ENCODE data around the gene C1orf159.
A peak's percentile ranks its signal among the peaks of the same experiment; 100 is the strongest.
"Not testable (repeated sequence)": the region's sequence is repeated elsewhere in the genome, so short reads cannot be mapped to it uniquely, and the experiment has no call there.

C1orf159 gene

DNA sequence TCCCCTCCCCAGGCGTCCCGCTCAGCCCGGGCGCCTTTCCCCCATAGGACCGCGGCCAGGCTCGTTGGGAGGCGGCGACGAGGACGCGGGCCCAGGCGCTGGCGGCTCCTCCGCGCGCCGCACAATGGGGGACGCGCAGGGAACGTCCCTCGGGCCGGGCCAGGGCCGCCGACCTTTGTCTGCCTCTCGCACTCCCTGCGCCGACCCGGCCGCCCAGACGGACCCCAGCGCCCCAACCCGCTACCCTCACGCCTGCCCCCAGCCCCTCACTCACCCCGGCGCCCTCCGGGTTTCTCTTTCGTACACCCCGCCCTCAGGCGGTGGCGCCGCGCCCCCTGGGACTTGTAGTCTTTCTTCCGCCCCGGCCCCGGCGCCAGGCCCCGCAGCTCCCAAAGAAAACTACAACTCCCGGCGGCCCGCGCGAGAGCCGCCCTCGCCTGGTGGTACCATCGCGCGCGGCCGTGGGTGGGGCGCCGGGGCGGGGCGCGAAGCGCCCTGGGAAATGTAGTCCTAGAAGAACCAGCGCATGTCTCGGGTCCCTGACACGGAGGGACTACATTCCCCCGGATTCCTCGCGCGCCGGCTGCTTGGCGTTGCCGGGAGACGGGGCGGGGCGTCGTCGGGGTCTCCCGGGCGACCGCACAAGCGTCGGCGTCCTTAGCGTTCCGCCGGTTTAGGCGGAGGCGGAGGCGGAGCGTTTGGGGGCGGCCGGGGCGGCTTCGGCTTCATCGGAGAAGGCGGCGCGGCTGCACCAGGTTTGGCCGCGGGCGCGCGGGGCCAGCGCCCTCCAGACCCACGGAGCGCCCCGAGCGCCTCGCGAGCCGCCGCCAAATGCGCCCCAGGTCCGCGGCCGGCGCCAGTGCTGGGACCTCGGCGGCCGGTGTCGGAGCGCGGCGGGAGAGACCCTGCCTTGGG, at the start of gene C1orf159:
TSS of gene C1orf159 (minus strand) at position 304 of the 915 bp plus-strand sequence. CDS start 24,546 bp downstream, outside the sequence.
- peak; percentile 87 to 99 (median 96) for DNase-seq

DNA sequence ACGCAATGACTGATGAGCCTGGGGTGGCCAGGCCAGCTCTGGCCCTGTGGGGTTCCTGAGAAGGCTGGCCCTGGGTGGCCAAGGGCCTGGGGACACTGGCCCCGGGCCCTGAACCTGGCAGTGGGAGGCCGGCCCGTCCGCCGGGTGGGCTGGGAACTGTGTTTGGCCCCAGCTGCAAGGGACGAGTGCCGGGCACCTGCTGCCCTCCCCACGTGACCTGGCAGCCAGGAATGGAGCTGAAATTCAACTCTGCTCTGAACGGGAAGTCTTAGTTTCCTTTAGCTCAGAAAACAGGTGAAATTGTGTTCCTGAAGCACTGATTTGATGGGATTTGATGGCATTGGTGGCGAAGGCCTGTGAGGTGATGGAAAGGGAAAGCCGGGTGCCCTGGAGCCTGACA, 49.6 kb upstream of the C1orf159 start:
- DNase-seq = no peak

DNA sequence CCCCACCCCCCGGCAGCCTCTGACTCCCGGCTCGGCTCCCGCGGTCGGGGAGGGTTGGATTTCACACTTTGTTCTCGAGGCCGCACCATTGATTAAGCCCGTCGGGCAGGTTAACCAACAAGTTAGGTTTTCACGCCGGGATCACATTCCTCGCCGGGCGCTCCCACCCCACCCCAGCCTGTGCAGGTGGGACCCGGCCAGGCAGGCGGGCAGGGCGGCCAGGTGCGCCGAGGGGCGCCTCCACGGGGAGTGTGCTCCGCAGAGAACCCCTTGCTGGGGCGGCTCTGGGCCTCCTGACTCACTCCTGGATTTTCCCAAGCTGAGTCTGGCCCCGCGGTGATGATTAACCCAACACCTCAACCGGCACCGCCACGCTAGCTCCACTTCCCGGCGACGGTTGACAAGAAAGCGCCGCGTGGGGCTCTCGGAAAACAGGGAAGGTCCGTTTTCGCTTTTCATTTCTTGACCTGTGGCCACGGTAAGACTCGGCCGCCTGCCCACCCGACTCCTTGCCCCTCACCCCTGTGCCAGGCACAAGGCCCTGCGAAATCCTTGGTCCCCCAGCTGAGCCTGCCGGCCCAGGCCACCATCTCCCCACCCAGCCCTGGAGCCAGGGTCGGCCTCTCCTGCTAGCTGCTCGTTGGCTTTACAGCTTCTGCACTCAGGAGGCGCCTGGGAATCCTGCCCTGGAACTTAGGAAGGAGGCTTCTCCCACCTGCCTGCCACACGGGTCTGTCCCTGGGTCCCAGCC, 49.0 kb upstream of the C1orf159 start:
- DNase-seq = no peak

DNA sequence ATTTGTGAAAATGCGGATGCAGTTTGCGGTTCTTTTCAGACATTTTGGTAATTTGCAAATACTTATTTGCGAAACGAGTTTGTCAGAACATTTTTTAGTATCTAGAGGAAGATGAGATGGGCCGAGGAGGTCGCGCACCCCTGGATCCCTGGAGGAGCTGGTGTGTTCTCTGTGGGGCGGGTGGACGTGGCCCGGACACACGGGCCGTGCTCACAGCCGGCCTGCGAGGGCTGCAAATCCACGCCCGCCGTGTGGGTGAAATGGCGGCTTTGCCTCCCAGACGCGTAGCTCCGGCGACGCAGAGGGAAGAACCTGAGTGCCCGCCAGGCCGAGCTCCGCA, 48.4 kb upstream of the C1orf159 start:
- DNase-seq = no peak

DNA sequence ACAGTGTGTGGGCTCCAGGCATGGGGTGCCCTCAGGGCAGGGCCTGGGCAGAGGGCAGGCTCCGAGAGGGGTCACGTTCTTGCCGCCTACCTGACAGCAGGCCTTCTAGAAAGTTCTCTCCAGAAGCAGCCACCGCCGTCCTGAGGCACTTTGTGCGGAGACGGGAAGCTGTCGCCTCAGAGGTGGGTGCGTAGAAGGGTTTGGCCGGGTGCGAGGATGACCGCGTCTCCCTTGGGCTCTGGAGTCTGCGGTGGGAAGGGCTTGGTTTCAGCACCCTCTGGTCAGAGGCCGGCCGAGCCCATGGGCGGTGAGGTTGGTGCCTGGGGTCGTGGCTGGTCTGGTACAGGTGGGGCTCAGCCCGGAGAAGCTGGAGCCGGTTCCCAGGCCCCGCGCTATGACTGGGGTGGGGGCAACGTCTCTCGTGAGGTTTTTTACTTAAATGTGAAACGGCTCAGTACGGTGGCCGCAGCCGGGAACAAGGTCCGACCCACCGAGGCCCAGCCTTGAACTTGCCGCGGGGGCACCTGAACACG, 47.7 kb upstream of the C1orf159 start:
- DNase-seq = no peak

DNA sequence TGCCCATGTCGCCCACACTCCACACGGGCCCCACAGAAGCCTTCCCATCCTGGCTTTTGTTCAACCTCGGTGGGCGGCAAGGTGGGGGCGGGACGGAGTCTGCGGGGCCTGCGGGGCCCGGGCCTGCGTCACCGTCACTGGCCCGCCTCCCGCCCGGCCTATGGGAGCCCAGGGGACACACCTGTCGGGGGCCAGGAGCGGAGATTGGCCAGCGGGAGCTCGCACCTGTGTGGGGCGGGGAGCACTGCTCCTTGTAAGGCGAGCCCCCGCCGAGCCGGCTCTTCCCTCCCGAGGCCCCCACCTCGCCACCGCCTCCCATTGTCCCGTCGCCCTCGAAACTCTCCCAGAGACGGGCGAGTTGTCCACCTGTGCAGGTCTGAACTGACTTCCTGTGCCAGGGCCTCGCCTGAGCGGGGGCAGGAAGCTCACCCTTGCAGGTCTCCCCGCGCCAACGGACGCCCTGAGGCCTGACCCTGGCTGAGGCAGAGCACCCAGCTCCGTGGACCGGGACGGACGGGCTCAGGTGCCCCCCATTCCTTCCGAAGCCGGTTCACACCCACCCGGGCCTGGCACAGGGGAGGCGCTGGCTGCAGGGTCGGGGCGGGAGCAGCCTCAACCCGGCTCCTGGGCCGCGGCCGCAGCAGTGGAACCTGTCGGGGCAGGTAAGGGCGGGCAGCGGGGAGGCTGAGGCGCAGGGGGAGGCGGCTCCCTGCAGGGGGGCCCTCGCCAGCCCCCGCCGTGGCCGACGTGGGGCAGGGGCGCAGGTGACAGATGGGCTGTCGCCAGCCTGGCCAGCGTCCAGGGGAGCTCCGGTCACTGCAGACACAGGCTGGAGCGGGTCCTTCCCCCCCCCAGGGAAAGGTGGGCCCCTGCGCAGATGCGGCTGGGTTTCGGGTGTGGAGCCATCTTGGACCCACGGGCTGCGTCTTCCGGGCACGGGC, 47.0 kb upstream of the C1orf159 start:
- no peak for DNase-seq

DNA sequence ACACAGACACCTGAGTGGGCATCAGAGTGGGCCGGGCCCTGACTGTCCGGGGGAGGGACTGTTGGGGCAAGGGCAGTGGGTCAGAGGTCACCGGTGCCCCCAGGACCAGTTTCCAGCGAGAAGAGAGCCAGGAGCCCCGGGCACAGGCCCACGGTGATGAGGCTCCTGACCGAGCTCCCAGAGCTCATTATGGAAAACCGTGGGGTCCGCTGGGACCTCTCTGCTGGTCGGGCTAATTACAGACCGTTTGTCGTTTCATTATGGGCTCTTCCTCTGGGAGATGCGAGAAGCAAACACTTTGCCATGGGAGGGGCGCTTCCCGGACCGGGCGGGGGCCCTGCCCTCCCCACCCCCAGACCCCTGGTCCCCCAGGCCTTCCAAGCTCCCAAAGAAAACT, 45.8 kb upstream of the C1orf159 start:
- no peak for DNase-seq

DNA sequence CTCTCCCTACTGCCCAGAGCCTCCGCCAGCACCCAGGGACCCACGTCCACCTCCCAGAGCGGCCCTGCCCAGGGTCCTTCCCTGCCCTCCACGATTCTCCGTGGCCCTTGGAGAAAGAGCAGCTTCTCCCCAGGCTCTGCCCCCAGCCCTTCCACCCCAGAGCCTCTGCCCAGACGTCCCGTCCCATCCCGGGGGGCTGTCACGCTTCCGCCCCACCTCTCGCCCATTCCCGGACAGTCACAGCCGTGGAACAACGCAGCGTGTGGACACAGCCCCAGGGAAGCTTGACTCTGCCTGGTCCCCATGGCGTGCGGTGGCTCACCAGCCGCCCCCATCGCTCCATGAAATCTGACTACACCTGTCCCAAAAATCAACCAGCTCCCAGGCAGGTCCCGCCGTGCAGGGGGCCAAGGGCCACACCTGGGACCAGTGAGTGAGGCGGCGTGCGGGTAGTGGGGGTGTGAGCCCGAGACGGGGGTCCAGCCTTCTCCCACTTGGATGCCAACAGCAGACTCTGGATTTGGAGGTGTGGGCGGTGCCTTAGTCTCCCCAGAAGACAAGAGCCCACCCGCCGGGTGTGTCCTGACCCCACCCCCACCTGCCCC, 45.3 kb upstream of the C1orf159 start:
- no peak for DNase-seq

DNA sequence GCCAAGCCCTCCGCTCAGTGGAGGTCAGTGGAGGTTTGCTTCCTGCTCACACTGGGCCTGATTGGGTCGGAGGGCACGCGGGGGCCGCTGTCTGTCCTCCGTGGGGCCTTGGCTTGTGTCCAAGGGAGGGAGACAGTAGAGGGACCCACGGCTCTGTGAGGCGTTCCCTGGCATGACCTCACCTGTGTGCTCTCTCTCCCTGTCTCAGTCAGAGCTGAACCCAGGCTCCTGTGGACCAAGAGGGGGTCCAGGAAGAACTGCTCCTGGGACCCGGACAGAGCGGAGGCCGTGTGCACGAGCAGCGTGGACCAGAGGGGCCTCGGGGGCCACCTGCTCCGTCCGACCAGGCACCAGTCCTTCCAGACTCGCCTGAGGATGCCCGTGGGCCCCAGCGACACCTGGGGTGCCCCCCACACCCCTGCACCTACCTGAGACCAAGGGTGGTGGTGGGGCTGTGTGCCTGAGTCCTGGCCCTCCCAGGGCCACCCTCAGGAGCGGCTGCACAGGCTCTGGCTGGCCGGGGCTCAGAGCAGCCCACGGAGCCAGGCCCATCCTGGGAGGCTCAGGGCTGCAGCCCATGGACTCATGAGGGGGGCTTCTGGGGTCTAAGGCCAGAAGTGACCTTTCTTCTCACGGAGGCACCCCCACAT, 44.5 kb upstream of the C1orf159 start:
- DNase-seq = no peak

DNA sequence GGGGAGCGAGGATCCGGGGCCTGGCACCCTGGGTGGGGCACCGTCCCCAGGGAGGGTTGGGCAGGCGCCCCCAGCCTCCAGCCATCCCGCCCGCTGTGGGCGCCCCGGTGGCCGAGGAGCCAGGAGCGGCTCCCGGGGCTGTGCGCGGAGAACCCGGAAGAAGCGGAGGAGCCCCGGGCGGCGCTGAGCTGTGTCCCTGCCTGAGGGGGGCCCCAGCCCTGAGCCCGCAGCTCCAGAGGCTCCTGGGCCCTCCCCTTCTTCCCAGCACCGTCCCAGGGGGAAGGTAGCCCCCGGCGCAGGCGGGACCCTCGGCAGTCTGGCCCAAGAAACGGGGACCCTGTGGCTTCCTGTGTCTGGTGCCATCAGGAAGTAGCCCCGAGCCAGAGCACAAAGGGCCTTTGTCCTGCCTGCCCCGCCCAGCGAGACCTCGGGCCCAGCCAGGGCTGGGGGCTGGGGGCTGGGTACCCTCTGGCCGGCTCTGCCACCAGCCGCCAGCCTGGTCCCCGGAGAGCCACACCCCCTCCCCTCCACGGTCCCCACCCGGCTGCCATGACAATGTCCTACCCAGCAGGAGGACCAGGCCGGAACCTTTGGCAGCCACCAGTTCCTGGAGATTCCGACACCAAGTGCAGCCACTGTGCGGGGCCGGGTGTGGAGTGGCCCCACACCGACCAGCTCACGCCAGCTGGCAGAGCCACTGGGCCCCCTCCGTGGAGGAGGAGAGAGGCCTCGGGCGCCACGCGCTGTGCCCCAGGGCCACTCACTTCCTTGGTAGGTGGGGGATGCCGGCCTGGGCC, 42.2 kb upstream of the C1orf159 start:
- peak; percentile 23 to 88 (median 76) for DNase-seq

DNA sequence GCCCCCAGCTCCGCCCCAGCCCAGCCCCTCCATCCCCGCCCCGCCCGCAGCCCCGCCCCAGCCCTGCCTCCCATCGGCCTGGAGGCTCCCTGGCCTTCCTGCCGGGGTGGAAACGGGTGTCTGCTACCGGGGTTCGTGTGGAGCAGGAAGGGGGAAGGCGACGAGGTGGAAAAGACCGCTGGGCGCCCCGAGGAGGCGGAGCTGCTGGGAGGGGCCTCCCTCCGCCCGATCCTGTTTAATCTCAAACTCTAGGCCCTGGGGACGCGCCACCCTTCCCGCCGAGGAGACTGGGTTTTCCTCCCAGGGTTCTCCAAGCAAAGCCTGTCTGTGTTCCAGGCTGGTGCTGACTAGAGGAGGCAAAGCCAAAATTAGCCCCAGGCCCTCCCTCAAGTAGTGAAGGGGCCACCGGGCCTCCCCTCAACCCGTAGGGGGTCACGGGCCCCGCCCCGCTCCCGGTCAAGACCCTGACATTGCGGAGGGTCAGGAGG, 41.6 kb upstream of the C1orf159 start:
- peak in 12 of 14 donors; percentile 21 to 79 (median 59) for DNase-seq

DNA sequence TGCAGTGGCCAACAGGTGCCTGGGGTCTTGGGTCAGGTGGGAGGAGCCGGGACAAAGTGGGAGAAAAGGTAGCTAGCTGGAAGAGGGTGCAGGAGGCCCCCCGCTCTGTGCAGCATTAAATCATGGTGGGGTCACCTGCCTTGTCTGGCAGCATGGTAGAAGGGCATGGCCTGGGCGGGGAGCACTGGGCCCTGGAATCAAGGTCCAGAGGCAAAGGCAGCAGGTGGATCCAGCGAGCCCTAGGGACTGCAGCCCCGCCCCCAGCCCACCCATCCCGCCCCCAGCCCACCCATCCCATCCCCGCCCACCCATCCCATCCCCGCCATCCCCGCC, 41.1 kb upstream of the C1orf159 start:
- peak in 1 of 14 donors; percentile 41 for DNase-seq

DNA sequence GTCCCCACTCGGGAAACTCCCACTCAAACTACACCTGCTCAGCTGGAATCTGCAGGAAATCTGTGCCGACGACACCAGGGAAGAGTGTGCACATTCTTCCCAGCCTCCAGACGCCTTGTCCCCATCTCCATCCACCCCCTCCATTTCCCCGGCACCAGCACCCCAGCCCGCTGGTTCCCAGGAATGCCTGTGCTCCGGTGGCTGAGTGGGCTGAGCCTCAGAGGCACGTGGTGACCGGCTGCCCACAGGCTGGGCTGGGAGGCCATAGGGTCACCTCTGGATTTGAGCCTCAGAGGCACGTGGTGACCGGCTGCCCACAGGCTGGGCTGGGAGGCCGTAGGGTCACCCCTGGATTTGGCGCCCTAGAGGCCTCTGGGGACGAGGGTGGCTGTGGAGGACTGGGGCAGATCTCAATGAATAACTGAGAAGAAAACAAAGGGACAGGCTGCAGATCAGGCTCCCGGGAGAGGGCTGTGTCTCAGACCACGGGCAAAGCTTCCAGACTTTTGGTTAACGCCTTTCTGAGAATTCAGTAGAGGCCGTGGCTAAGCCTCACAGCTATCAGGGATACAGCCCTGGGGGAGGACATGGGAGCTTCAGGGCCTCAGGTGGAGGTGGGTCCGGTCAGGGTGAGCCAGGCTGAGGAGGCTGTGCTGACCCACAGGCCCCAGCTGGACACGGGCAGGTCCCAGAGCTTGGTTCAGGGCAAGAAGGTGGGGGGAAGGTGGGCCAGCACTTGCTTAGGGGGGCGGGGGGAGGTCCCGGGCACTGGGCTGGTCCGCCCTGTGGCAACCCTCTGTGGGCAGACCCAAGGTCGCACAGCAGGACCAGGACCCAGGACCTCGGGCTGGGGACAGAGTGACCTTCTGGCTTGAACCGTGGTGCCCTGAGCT, 40.5 kb upstream of the C1orf159 start:
- DNase-seq = peak in 1 of 14 donors; percentile 41

DNA sequence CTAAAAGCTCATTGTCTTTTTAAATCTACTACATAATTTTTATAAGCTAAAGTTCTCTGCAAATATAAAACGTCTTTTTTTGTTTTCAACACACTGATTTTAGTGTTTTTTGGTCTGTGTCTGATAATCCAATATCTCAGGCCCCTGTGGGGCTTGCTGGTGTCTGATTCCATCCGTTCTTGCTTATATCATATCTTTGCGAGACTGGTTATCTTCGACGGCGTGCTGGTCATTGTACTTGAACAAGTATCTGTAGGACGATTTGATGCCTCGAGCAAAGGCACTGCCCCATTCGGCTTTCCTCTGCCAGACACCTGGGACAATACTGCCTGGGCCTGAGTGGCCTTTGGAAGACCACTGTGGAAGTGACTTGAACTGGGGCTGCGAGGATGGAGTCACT, 39.4 kb upstream of the C1orf159 start:
- DNase-seq = no peak

DNA sequence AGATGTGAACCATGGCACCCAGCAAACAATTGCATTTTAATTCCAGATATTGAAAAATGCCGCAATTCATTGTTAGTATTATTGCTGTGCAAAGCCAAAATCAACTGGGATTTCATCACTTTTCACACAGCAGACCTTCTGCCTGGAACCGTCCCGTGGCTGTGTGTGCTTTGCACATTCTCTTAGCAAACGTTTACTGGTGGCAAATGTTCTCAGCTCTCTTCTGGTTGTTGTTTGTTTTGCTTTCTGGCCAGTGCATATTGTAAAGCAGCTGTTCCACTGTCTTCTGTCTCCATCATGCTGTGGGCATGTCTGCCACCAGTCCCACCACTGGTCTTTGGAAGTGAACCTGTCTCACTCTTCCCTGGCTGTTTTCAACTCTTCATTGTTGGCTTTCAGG, 38.0 kb upstream of the C1orf159 start:
- DNase-seq = no peak

DNA sequence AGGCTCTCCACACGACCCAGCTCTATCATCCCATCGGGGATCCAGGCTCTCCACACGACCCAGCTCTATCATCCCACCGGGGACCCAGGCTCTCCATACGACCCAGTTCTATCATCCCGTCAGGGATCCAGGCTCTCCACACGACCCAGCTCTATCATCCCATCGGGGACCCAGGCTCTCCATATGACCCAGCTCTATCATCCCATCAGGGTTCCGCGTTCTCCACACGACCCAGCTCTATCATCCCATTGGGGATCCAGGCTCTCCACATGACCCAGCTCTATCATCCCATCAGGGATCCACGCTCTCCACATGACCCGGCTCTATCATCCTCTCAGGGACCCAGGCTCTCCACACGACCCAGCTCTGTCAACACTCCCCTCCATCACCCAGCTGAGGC, 37.3 kb upstream of the C1orf159 start:
- DNase-seq = not testable (repeated sequence)

DNA sequence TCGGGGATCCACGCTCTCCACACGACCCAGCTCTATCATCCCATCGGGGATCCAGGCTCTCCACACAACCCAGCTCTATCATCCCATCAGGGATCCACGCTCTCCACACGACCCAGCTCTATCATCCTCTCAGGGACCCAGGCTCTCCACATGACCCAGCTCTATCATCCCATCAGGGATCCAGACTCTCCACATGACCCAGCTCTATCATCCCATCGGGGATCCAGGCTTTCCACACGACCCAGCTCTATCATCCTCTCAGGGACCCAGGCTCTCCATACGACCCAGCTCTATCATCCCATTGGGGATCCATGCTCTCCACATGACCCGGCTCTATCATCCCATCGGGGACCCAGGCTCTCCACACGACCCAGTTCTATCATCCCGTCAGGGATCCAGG, 36.5 kb upstream of the C1orf159 start:
- DNase-seq = not testable (repeated sequence)

DNA sequence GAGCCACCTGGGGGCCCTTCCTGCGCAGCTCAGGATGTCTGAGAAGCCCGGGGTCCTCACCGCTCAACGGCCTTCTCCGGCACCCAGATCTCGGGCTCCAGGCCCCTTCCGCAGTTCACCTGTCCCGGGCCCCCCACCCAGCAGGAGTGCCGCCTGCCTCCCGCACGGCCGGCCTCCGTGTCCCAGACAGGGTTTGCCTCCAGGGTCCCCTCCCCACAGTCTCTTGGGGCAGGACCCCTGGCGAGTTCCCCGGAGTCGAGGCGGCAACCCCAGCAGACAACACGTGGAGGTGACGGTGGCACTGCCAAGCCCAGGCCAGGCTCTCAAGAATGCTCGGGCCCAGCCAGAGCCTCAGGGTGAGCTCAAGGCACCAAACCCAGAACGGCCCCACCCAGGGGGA, 35.4 kb upstream of the C1orf159 start:
- no peak for DNase-seq

DNA sequence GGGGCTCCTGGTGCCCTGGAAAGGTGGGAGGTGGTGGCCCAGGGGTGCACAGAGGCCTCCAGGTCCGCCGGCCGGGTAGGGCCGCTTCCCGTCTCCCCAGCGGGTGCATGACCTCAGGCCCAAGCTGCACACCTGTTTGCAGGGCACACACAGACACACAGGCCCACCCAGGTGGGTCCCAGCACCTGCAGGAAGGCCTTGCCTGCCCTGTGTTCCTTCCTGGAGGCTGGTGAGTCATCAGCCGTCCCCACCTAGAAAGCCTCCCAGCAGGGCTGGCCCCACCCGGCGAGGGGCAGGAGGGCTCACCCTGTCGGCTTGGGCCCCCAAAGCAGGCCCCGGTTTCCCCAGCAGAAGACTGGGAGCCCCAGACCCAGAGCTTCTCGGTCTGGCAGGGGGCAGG, 34.2 kb upstream of the C1orf159 start:
- no peak for DNase-seq
